ENCODE measurements around the gene MRPL2.
"Not testable (repeated sequence)": the region's sequence is repeated elsewhere in the genome, so short reads cannot be mapped to it uniquely, and the experiment has no call there.

MRPL2 gene

GRCh38 chr6:43053545-43054205, 5.6 kb downstream of the MRPL2 start, which contains the start of gene CUL7:
CUL7 (minus strand) TSS chr6:43053851; CDS start chr6:43052788, 1,063 bp downstream.
- DNase-seq (ENCODE audit: low read depth in 2 of 2) = peak; percentile 71 to 85

- no peak for DNase-seq (ENCODE audit: low read depth in 2 of 2)
Observed at GRCh38 chr6:43052842-43053544, 6.2 kb downstream of the MRPL2 start.

- DNase-seq (ENCODE audit: low read depth in 2 of 2) = no peak
Observed at GRCh38 chr6:43052225-43052841, 6.9 kb downstream of the MRPL2 start.

GRCh38 chr6:43050981-43051380, 8.3 kb downstream of the MRPL2 start:
- no peak for DNase-seq (ENCODE audit: low read depth in 2 of 2)

- no peak for DNase-seq (ENCODE audit: low read depth in 2 of 2)
Observed at GRCh38 chr6:43047998-43048397, 11.2 kb downstream of the MRPL2 start.

- no peak for DNase-seq (ENCODE audit: low read depth in 2 of 2)
Observed at GRCh38 chr6:43045371-43045930, 13.8 kb downstream of the MRPL2 start.

- no peak for DNase-seq (ENCODE audit: low read depth in 2 of 2)
Observed at GRCh38 chr6:43043310-43043709, 15.9 kb downstream of the MRPL2 start.

GRCh38 chr6:43041475-43041874, 17.8 kb downstream of the MRPL2 start:
- not testable (repeated sequence) for DNase-seq (ENCODE audit: low read depth in 2 of 2)

GRCh38 chr6:43040542-43041257, 18.5 kb downstream of the MRPL2 start:
- no peak for DNase-seq (ENCODE audit: low read depth in 2 of 2)

- DNase-seq (ENCODE audit: low read depth in 2 of 2) = no peak
Observed at GRCh38 chr6:43038727-43039126, 20.5 kb downstream of the MRPL2 start.

GRCh38 chr6:43037706-43038105, 21.5 kb downstream of the MRPL2 start:
- no peak for DNase-seq (ENCODE audit: low read depth in 2 of 2)

GRCh38 chr6:43037197-43037596, 22.0 kb downstream of the MRPL2 start:
- DNase-seq (ENCODE audit: low read depth in 2 of 2) = no peak

- DNase-seq (ENCODE audit: low read depth in 2 of 2) = no peak
Observed at GRCh38 chr6:43036712-43037111, 22.5 kb downstream of the MRPL2 start.

- DNase-seq (ENCODE audit: low read depth in 2 of 2) = no peak
Observed at GRCh38 chr6:43035495-43036194, 23.6 kb downstream of the MRPL2 start.

GRCh38 chr6:43034190-43034525, 25.1 kb downstream of the MRPL2 start:
- no peak for DNase-seq (ENCODE audit: low read depth in 2 of 2)

- no peak for DNase-seq (ENCODE audit: low read depth in 2 of 2)
Observed at GRCh38 chr6:43033496-43034189, 25.6 kb downstream of the MRPL2 start.

- DNase-seq (ENCODE audit: low read depth in 2 of 2) = no peak
Observed at GRCh38 chr6:43032326-43032725, 26.9 kb downstream of the MRPL2 start.

GRCh38 chr6:43029120-43029519, 30.1 kb downstream of the MRPL2 start:
- DNase-seq (ENCODE audit: low read depth in 2 of 2) = no peak

GRCh38 chr6:43026365-43026764, 32.9 kb downstream of the MRPL2 start:
- DNase-seq (ENCODE audit: low read depth in 2 of 2) = no peak

GRCh38 chr6:43024436-43024835, 34.8 kb downstream of the MRPL2 start:
- DNase-seq (ENCODE audit: low read depth in 2 of 2) = no peak

All from stimulated activated CD8-positive, alpha-beta memory T cell treated with anti-CD3 and anti-CD28 coated beads, Interleukin-7, amount 100 ng/mL, for 4 hours (primary cell).